Loucy (cell line): ENCODE measurements around the gene EVX2.

ENCODE experiments used
- H2AFZ ChIP-seq: fragments of 200-600 bp; sonication (generic); 2 replicates; pipeline ENCODE4 v1.6.0; 2016; ENCODE audit warnings: antibody characterized with exemption, mild to moderate bottlenecking, low read length, moderate library complexity
- H3F3A ChIP-seq: fragments of 200-600 bp; 2 replicates; pipeline ENCODE4 v1.6.0; 2016; ENCODE audit warnings: antibody characterized with exemption, low read depth, mild to moderate bottlenecking
- H3K27me3 ChIP-seq: fragments of 200-600 bp; sonication (generic); 2 replicates; pipeline ENCODE4 v1.6.1; 2014; ENCODE audit warnings: low read length, mild to moderate bottlenecking; ENCODE audit not compliant: insufficient read depth, poor library complexity, severe bottlenecking
- H3K36me3 ChIP-seq: fragments of 200-600 bp; sonication (generic); 2 replicates; pipeline ENCODE4 v1.6.1; 2016; ENCODE audit warnings: low read length; ENCODE audit not compliant: insufficient read depth
- H3K4me1 ChIP-seq: fragments of 200-600 bp; sonication (generic); 2 replicates; pipeline ENCODE4 v1.5.1; 2014; ENCODE audit warnings: low read length, mild to moderate bottlenecking; ENCODE audit not compliant: insufficient read depth, poor library complexity, severe bottlenecking
- H3K4me2 ChIP-seq: fragments of 200-600 bp; sonication (generic); 2 replicates; pipeline ENCODE4 v1.6.0; 2014; ENCODE audit warnings: antibody characterized with exemption, low read length, low read depth, mild to moderate bottlenecking; ENCODE audit not compliant: poor library complexity, severe bottlenecking
- H3K4me3 ChIP-seq: fragments of 200-600 bp; sonication (generic); 2 replicates; pipeline ENCODE4 v1.5.1; 2014; ENCODE audit warnings: low read length, mild to moderate bottlenecking, mixed read lengths; ENCODE audit not compliant: poor library complexity, severe bottlenecking
- H3K79me2 ChIP-seq: fragments of 200-600 bp; sonication (generic); 2 replicates; pipeline ENCODE4 v1.6.1; 2014; ENCODE audit warnings: low read length; ENCODE audit not compliant: insufficient read depth
- H3K9ac ChIP-seq: fragments of 200-600 bp; sonication (generic); 2 replicates; pipeline ENCODE4 v1.6.0; 2014; ENCODE audit warnings: mild to moderate bottlenecking, low read depth, low read length, moderate library complexity; ENCODE audit not compliant: poor library complexity, severe bottlenecking
- H3K9me2 ChIP-seq: fragments of 200-600 bp; sonication (generic); replicated peaks from 2 replicates; pipeline ENCODE4 v1.6.1; 2016; ENCODE audit warnings: low read depth, low read length, mixed read lengths
- H3K9me3 ChIP-seq: fragments of 200-600 bp; sonication (generic); 2 replicates; pipeline ENCODE4 v1.6.1; 2014; ENCODE audit warnings: mild to moderate bottlenecking, antibody characterized with exemption, low read length, low read depth; ENCODE audit not compliant: insufficient read depth
- H4K20me1 ChIP-seq: fragments of 200-600 bp; sonication (generic); 2 replicates; pipeline ENCODE4 v1.6.0; 2014; ENCODE audit warnings: antibody characterized with exemption, low read length, mild to moderate bottlenecking; ENCODE audit not compliant: insufficient read depth, poor library complexity, severe bottlenecking
- EZH2phosphoT487 ChIP-seq: fragments of 200-600 bp; IDR thresholded peaks from 2 replicates; pipeline ENCODE4 v1.6.1; 2018; ENCODE audit warnings: antibody characterized with exemption, mild to moderate bottlenecking, moderate library complexity, borderline replicate concordance
- TF ChIP-seq, protein P1 (sequence below): fragments of 200-600 bp; sonication (generic); conservative IDR thresholded peaks from 2 replicates; pipeline ENCODE4 v1.5.1; 2014; ENCODE audit warnings: mild to moderate bottlenecking, antibody characterized with exemption, low read length

EVX2 gene

GRCh38 chr2:176085861-176086771 is 2.4 kb upstream of the EVX2 start:
- Histone ChIP-seq H3K4me1 (no peaks in the 10 kb centered on the region), H3K36me3 (no peaks in the 10 kb centered on the region), H3K9me3 (no peaks in the 10 kb centered on the region), H3K9me2 (no peaks in the 10 kb centered on the region), H3F3A (no peaks in the 10 kb centered on the region), H4K20me1 (no peaks in the 10 kb centered on the region), H3K4me3 (no peak overlapping the region), H3K9ac (no peak overlapping the region), H2AFZ (0 out of 2 replicates have a peak overlapping the region, but pooled peaks have one; percentile 58), H3K27me3 (no peaks in the 10 kb centered on the region), H3K79me2 (no peaks in the 10 kb centered on the region), H3K4me2 (no peak overlapping the region)
- no peak for TF ChIP-seq EZH2phosphoT487
- TF ChIP-seq, protein P1, sequence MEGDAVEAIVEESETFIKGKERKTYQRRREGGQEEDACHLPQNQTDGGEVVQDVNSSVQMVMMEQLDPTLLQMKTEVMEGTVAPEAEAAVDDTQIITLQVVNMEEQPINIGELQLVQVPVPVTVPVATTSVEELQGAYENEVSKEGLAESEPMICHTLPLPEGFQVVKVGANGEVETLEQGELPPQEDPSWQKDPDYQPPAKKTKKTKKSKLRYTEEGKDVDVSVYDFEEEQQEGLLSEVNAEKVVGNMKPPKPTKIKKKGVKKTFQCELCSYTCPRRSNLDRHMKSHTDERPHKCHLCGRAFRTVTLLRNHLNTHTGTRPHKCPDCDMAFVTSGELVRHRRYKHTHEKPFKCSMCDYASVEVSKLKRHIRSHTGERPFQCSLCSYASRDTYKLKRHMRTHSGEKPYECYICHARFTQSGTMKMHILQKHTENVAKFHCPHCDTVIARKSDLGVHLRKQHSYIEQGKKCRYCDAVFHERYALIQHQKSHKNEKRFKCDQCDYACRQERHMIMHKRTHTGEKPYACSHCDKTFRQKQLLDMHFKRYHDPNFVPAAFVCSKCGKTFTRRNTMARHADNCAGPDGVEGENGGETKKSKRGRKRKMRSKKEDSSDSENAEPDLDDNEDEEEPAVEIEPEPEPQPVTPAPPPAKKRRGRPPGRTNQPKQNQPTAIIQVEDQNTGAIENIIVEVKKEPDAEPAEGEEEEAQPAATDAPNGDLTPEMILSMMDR = peak; percentile 80

- no peak overlapping the region for H3K4me2 ChIP-seq
- H3K79me2 ChIP-seq = no peaks in the 10 kb centered on the region
- TF ChIP-seq, protein P1 = no peak
- no peak for TF ChIP-seq EZH2phosphoT487
- H3F3A ChIP-seq = no peaks in the 10 kb centered on the region
- H3K36me3 ChIP-seq = no peaks in the 10 kb centered on the region
- no peaks in the 10 kb centered on the region for H3K9me3 ChIP-seq
- no peaks in the 10 kb centered on the region for H3K9me2 ChIP-seq
- H4K20me1 ChIP-seq = no peaks in the 10 kb centered on the region
- H3K9ac ChIP-seq = no peak overlapping the region
- H3K4me1 ChIP-seq = no peaks in the 10 kb centered on the region
- H3K27me3 ChIP-seq = no peaks in the 10 kb centered on the region
- H3K4me3 ChIP-seq = no peak overlapping the region
- no peak overlapping the region for H2AFZ ChIP-seq
These were observed 1.5 kb upstream of the EVX2 start for GRCh38 chr2:176085120-176085788.

GRCh38 chr2:176084611-176085119 is 903 bp upstream of the EVX2 start:
- H2AFZ ChIP-seq = no peak overlapping the region
- TF ChIP-seq, protein P1 = no peak
- no peak for TF ChIP-seq EZH2phosphoT487
- no peaks in the 10 kb centered on the region for H3K79me2 ChIP-seq
- no peaks in the 10 kb centered on the region for H3K9me3 ChIP-seq
- no peaks in the 10 kb centered on the region for H3K36me3 ChIP-seq
- no peaks in the 10 kb centered on the region for H4K20me1 ChIP-seq
- H3K4me3 ChIP-seq = no peak overlapping the region
- H3K9ac ChIP-seq = no peak overlapping the region
- H3F3A ChIP-seq = no peaks in the 10 kb centered on the region
- H3K4me1 ChIP-seq = no peaks in the 10 kb centered on the region
- H3K9me2 ChIP-seq = no peaks in the 10 kb centered on the region
- H3K27me3 ChIP-seq = no peaks in the 10 kb centered on the region
- no peak overlapping the region for H3K4me2 ChIP-seq
